ENCODE measurements around the gene THAP7.
A peak's percentile ranks its signal among the peaks of the same experiment; 100 is the strongest.

Gene THAP7

DNA sequence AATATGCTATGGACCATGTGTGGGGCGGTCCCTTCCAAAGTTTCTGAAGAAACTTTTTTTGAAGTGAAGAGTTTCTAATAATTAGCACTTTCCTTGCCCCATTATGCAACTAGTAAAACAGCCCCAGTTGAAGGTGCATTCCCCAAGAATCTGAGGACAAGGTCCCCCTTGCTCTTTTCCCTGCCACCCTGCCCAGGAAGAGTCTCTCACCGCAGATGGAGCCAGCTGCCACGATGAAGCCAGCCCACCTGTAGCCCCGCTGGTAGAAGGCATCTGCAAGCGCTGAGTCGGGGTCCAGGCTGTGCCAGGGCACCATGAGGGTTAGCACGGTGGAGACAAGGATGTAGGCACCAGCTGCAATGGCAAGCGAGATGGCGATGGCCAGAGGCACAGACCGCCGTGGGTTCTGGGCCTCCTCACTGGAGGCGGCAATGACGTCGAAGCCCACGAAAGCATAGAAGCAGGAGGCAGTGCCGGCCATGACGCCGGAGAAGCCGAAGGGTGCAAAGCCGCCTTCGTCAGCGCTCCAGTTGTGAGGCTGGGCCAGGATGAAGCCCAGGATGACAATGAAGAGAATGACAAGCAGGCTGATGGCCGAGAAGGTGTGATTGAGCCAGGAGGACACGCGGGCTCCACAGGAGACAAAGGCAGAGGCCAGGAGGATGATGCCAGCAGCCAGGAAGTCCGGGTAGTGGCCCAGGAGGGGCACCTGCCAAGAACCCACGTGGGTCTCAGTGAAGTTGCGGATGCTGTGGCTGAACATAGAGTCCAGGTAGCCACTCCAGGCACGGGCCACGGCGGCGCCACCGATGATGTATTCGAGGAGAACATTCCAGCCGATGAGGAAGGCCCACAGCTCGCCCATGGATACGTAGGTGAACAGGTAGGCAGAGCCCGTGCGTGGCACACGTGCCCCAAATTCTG lies 29.0 kb upstream of the THAP7 start:
- DNase-seq = no peak

DNA sequence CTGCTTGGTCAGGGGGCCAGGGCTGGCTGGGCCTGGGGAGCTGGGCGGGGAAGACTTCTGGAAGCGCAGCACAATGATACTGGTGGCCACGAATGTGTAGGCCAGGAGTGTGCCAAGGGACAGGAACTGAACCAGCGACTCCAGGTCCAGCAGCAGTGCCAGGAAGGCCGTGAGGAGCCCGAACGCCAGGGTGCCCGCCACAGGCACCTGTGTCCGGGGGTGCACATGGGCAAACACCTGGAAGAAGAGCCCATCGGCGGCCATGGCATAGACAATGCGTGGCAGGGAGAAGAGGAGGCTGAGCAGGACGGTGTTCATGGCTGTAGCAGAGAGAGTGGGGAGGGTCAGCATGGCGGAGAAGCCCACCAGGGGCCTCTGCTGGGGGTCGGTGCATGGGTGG lies 28.1 kb upstream of the THAP7 start:
- DNase-seq = no peak

GRCh38 chr22:21029486-21030025 lies 27.6 kb upstream of the THAP7 start:
- no peak for DNase-seq

DNA sequence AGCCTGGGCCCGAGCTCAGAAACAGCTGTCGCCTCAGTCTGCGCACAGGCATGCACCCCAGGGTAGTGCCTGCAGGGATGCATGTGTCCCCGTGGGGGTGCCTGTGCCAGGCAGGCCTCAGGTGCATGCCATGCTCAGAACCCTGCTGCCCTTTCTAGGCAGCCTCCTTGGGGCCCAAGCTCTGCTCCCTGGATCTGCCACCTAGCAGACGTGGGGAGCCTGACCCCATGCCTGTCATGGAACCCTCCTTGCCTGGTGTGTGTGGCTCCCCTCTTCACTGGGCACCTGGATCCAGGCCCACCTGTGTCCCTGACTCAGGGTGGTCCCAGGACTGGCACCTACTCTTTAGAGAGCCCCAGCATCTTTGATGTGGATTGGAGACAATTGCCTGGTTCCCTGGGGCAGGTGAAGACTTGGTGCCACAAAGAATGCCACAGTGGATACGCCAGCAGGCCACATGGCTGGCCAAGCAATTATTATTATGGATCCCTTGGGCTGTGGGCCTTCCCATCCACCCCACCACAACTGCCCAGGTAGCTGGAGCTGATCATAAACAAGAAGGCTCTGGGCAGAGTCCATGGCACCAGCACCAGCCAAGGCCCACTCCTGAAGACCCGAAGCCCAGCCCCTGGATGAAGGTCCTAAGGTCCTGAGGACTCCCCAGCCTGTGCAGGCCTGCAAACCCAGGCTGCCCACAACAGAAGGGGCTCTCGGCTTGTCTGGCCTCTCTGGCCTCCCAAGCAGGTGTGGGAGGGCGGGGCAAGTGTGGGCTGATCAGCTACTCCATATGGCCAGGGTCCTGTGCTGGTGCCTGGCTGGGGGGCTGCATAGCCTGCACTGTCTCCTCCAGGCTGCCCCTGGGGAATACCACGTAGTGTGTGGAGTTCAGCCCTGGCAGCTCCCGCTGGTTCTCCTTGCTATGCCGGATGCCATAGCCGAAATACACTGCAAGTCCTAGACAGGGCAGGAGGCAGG lies 26.6 kb upstream of the THAP7 start:
- no peak for DNase-seq

DNA sequence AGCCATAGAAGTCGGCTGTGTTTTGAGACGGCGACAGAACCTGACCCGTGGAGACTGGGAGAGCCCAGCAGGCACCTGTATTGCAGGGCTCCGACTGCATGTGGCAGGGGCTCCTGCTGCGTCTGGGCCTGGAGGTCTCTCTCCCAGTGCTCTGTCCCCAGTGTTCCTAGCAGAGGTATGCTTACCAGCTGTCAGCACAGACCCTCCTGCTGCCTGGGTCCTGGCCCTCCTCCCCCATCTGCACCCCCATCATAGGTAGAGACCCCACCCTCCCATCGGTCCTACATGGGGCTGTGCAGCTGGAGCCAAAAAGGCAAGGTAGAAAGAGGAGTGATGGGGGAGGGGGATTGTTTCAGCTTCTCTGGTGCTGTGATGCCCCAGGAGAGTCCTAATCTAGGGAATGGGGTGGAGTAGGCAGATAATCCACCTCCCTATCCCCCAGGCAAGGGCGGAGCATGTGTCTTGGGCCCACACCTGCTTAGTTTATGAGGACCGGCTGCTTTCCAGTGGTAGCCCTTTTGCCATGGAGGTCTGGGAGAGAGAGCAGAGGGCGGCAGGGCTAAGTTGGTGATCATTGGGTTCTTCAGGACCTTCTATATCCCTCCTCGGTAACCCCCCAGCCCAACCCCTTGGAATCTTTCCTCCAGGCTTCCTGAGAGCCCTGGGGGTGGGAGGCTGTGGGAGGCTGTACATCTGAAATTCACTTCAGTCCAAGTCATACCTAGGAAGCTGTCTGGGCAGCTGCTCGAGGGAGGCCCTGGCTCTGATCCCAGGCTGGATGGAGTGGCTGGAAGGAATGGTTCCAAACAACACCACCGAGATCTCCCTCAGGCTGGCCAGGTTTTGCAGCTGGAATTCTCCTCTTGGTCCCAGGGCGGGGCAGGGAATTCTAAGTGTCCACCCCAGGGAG lies 25.1 kb upstream of the THAP7 start:
- no peak for DNase-seq

GRCh38 chr22:21025763-21026755 lies 24.1 kb upstream of the THAP7 start:
- no peak for DNase-seq

GRCh38 chr22:21025266-21025665 lies 23.3 kb upstream of the THAP7 start:
- no peak for DNase-seq

- DNase-seq = no peak
These were observed 21.2 kb upstream of the THAP7 start for GRCh38 chr22:21022955-21023614.

DNA sequence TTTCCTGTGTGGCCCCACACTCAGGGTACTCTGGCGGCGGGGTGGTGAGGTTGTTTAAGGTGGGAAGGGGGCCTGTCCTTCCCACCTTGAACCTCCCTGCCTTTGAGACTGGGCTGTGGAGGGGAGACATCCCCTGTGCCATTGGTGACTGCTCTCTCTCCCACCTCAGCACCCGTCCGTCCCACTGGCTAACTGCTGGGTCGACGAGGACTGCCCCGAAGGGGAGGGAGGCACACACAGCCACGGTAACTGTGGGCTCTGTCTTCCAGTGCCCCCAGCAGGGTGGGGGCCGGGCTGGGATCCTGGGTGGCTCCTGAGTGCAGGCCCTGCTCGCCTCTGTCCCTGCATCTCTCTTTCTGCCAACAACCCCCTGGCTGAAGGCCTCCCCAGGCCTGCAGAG lies 20.6 kb upstream of the THAP7 start:
- DNase-seq = no peak

GRCh38 chr22:21020802-21021429 lies 19.0 kb upstream of the THAP7 start:
- DNase-seq = no peak

DNA sequence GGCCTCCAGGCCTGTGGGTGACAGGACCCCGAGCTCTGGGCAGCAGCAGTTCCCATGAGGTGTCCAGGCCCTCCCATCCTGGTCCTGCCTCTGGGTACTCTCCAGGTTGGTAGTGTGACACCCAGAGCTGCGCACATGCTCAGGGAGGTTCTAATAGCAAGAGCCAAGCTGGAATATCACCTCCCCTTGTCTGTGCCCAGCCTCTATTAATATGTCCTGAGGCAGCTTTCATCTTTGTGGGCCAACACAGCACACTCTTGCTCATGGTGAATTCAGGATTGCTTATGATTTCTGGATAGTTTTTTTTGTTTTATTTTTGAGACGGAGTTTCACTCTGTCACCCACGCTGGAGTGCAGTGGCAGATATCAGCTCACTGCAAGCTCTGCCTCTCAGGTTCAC lies 16.4 kb upstream of the THAP7 start:
- no peak for DNase-seq

DNA sequence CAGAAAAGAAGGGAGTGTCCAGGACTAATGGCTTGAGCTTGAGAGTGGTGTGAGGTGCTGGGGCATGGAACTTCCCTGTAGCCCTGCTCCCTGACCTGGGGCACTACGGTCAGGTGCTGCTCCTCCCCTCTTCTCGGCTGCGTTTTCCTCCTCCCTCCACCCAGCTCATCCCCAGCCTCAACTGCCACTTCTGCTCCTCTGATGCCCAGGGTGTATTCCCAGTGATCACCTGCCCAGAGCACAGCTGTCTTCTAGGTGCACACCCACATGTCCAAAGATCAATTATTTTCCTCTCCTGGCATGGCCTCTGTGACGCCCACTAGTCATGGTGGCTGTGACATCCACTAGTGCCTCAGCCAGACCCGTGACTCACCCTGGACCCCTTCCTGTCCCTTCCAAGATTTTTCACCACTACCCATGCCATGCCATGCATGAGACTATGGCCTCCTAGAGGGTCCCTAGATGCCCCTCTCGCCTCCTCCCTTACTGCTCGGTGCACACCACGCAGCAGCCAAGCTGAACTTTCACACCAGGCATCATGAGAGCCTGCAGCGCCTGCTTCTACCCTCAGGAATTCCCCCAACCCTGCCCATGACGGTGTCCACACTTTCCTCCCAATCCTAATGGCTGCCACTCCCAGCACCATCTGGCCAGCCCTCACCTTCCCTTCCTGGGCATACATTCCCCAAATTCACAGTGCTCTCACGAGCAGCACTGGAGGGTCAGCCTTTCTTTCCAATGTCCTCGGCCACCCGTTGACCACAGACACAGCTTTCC lies 14.9 kb upstream of the THAP7 start:
- no peak for DNase-seq

GRCh38 chr22:21015466-21016006 lies 13.6 kb upstream of the THAP7 start:
- no peak for DNase-seq

DNA sequence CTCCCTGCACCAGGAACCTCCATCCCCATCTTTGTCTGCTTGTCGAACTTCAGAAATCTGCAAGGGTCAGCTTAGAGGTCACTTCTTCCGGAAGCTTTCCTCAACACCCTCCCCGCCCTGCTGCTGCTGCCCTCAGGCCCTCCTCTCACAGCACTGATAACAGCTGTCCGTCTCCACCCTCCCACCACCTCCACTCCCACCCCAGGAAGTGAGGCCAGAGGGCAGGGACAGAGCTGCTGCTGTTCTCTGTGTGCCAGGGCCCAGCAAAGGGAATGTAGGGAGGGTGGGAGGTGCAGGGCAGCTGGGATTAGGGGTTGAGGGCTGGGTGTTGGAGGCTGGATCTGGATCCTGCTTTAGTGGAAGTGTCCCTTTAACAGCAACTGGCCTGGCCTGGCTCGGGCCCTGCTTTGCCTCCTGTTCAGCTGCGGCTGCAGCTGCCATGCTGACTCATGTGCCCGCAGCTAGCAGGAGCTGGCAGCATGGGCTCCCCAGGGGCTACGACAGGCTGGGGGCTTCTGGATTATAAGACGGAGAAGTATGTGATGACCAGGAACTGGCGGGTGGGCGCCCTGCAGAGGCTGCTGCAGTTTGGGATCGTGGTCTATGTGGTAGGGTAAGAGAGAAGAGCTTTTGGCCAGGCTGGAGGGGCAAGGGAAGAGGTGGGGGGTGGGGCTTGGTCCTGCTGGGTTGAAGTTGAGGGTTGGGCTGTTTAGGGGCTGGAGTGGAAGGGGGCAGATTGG lies 13.0 kb upstream of the THAP7 start, which contains the start of gene P2RX6:
Gene P2RX6, plus strand, starts transcription at position 440 of the 740 bp plus-strand sequence. Its CDS starts 10 bp downstream, at position 450.
- no peak for DNase-seq

GRCh38 chr22:21014202-21014725 lies 12.3 kb upstream of the THAP7 start:
- DNase-seq = peak; percentile 90 to 93

GRCh38 chr22:21013657-21014201 lies 11.8 kb upstream of the THAP7 start:
- DNase-seq = no peak
